Stomach (tissue), 4 donors: ENCODE data around the gene C1orf50.

Source experiments
- EP300 ChIP-seq: sonication (generic); formaldehyde crosslinking; IDR thresholded peaks from one replicate; pipeline ENCODE4 v1.6.1; 2017; ENCODE audit warnings: antibody characterized with exemption
- POLR2A ChIP-seq, 4 donors: fragments of 450-650 bp; IDR thresholded peaks; one replicate each; pipeline ENCODE4 v1.6.1; 2016; ENCODE audit warnings: antibody characterized with exemption in 4 of 4, control low read depth in 2 of 4, mild to moderate bottlenecking in 1 of 4, moderate library complexity in 1 of 4
- TF ChIP-seq, protein P1 (sequence below), 7 experiments: fragments of 450-650 bp in 4 of 7; fragments of 200-600 bp in 3 of 7; sonication (generic) in 3 of 7; IDR thresholded peaks; one replicate each; pipeline ENCODE4 v1.5.1; 2016 to 2019; ENCODE audit warnings: antibody characterized with exemption in 7 of 7, control low read depth in 2 of 7, mild to moderate bottlenecking in 1 of 7

DNA sequence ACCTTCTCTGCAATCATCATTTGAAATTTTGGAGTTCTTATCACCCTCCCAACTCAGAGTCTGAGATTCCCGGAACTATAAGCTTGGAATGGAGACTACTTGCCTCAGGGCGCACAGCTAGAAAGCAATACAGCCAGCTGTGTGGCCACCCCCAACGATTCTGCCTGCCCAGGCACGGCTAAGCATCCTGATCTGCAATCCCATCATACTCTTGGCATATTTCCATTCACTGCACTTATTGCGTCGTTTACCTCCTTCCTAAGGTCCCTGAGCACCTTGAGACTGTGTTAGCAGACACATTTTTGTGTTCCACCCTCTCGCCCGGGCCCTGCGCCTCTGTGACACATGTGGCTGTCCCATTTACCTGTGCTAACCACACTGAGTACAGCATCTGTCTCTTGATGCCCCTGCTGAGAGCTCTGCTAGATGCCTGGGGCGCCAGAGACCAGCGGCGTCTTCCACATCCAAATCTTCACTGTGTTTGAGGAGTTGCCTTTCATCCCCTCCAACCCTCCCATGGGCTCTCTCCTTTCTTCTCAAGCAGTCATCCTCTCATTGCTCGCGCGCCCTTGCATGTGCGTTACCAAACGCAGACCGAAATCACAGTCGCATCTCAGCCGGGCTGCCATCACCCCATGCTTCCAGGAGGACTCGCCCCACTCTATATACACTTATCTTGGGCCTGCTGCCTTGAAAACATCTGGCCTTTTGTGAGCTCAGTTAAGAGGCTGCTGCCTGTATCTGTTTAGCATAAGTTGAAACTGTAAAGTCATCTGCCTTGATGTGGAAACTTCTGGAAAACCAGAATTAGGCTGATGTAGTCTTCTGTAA lies 23.5 kb upstream of the C1orf50 start:
- TF ChIP-seq EP300 = no peak
- TF ChIP-seq, protein P1, sequence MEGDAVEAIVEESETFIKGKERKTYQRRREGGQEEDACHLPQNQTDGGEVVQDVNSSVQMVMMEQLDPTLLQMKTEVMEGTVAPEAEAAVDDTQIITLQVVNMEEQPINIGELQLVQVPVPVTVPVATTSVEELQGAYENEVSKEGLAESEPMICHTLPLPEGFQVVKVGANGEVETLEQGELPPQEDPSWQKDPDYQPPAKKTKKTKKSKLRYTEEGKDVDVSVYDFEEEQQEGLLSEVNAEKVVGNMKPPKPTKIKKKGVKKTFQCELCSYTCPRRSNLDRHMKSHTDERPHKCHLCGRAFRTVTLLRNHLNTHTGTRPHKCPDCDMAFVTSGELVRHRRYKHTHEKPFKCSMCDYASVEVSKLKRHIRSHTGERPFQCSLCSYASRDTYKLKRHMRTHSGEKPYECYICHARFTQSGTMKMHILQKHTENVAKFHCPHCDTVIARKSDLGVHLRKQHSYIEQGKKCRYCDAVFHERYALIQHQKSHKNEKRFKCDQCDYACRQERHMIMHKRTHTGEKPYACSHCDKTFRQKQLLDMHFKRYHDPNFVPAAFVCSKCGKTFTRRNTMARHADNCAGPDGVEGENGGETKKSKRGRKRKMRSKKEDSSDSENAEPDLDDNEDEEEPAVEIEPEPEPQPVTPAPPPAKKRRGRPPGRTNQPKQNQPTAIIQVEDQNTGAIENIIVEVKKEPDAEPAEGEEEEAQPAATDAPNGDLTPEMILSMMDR (IDR thresholded peaks at IDR 0.05) = no peak
- no peak for TF ChIP-seq POLR2A (IDR thresholded peaks at IDR 0.05)
